IMR-90 (cell line): ENCODE results near the gene CDKAL1. TPM values are rescaled to one million over a fixed set of nuclear protein-coding genes. Genes with fewer than 3 reads are reported as not detected.

Source experiments
- ATAC-seq: fragments of 200-7000 bp; cut with Tn5 transposase; 2 replicates; pipeline ENCODE4 v1.9.1; 2020; ENCODE audit warnings: low read depth, mild to moderate bottlenecking, moderate library complexity
- BruUV-seq: library from RNA; stranded (reverse); fragments of 400-500 nt; replicated peaks from 2 replicates; lab custom pipeline; 2021; lab: Mats Ljungman, UMichigan
- CTCF ChIA-PET: fragments of 300-600 bp; formaldehyde crosslinking; extraction: SDS; loops from one replicate; lab custom pipeline; 2021; ENCODE audit warnings: antibody characterized with exemption; lab: Yijun Ruan, JAX
- POLR2A ChIA-PET: fragments of 300-600 bp; sonication (Branson Sonifier 250); formaldehyde crosslinking; loops from one replicate; lab custom pipeline; 2022; ENCODE audit warnings: antibody characterized with exemption; ENCODE audit not compliant: unreplicated experiment; lab: Charles Lee
- DNase-seq: peaks from one replicate; pipeline ENCODE4 v3.0.0; 2013
- H2AFZ ChIP-seq: replicated peaks from 2 replicates; pipeline ENCODE3; 2013; ENCODE audit warnings: low read length, mild to moderate bottlenecking; ENCODE audit not compliant: poor library complexity
- H2AK5ac ChIP-seq: 2 replicates; pipeline ENCODE4 v1.6.1; 2013; ENCODE audit warnings: low read depth, low read length, inconsistent platforms
- H2AK9ac ChIP-seq: replicated peaks from 2 replicates; pipeline ENCODE3; 2013; ENCODE audit warnings: mild to moderate bottlenecking, low read depth, low read length, moderate library complexity; ENCODE audit not compliant: poor library complexity
- H2BK120ac ChIP-seq: 2 replicates; pipeline ENCODE4 v1.6.1; 2013; ENCODE audit warnings: low read depth, low read length, inconsistent platforms
- H2BK15ac ChIP-seq: 3 replicates; pipeline ENCODE4 v1.6.1; 2013; ENCODE audit warnings: low read depth, low read length, inconsistent platforms
- H2BK20ac ChIP-seq: 2 replicates; pipeline ENCODE4 v1.6.1; 2013; ENCODE audit warnings: low read depth, mild to moderate bottlenecking, inconsistent platforms, low read length, moderate library complexity
- H2BK5ac ChIP-seq: 2 replicates; pipeline ENCODE4 v1.6.1; 2013; ENCODE audit warnings: mild to moderate bottlenecking, low read depth, low read length, inconsistent platforms; ENCODE audit not compliant: poor library complexity, severe bottlenecking
- H3K14ac ChIP-seq: replicated peaks from 2 replicates; pipeline ENCODE4 v1.6.1; 2013; ENCODE audit warnings: low read depth, low read length, inconsistent platforms
- H3K18ac ChIP-seq: 2 replicates; pipeline ENCODE4 v1.6.1; 2013; ENCODE audit warnings: low read depth, low read length, control low read depth
- H3K23ac ChIP-seq: 2 replicates; pipeline ENCODE4 v1.6.1; 2013; ENCODE audit warnings: low read depth, low read length, inconsistent platforms
- H3K27ac ChIP-seq: 2 replicates; pipeline ENCODE4 v1.5.1; 2013; ENCODE audit warnings: mild to moderate bottlenecking, control low read depth, low read length; ENCODE audit not compliant: insufficient read depth
- H3K27me3 ChIP-seq: 2 replicates; pipeline ENCODE4 v1.6.1; 2013; ENCODE audit warnings: low read length; ENCODE audit not compliant: control insufficient read depth, insufficient read depth
- H3K36me3 ChIP-seq: 2 replicates; pipeline ENCODE4 v1.6.1; 2013; ENCODE audit warnings: low read length, mixed read lengths; ENCODE audit not compliant: control insufficient read depth, insufficient read depth
- H3K4ac ChIP-seq: 2 replicates; pipeline ENCODE4 v1.6.1; 2013; ENCODE audit warnings: low read depth, low read length, inconsistent platforms
- H3K4me1 ChIP-seq: 2 replicates; pipeline ENCODE4 v1.6.1; 2013; ENCODE audit warnings: low read length, mixed read lengths; ENCODE audit not compliant: control insufficient read depth, insufficient read depth
- H3K4me2 ChIP-seq: 2 replicates; pipeline ENCODE4 v1.6.1; 2013; ENCODE audit warnings: low read depth, mild to moderate bottlenecking, control low read depth, low read length, moderate library complexity
- H3K4me3 ChIP-seq: 2 replicates; pipeline ENCODE4 v1.5.1; 2013; ENCODE audit warnings: low read depth, mild to moderate bottlenecking, control low read depth, low read length, moderate library complexity; ENCODE audit not compliant: insufficient read depth
- H3K56ac ChIP-seq: 2 replicates; pipeline ENCODE4 v1.6.1; 2013; ENCODE audit warnings: low read length, inconsistent platforms; ENCODE audit not compliant: insufficient read depth; ENCODE audit errors: extremely low read depth
- H3K79me1 ChIP-seq, 2 experiments: 2 replicates each; pipeline ENCODE4 v1.6.1; 2013; ENCODE audit warnings: low read length in 2 of 2, inconsistent platforms in 1 of 2, low read depth in 1 of 2
- H3K9ac ChIP-seq: 2 replicates; pipeline ENCODE4 v1.6.1; 2013; ENCODE audit warnings: low read depth, low read length, control low read depth
- H3K9me1 ChIP-seq: 2 replicates; pipeline ENCODE4 v1.6.1; 2013; ENCODE audit warnings: low read length, inconsistent platforms; ENCODE audit not compliant: insufficient read depth
- H3K9me3 ChIP-seq: 2 replicates; pipeline ENCODE4 v1.6.1; 2013; ENCODE audit warnings: low read length; ENCODE audit not compliant: control insufficient read depth, insufficient read depth
- H4K20me1 ChIP-seq: 2 replicates; pipeline ENCODE4 v1.6.1; 2013; ENCODE audit warnings: low read length, inconsistent platforms; ENCODE audit not compliant: insufficient read depth
- H4K5ac ChIP-seq: 2 replicates; pipeline ENCODE4 v1.6.1; 2013; ENCODE audit warnings: mild to moderate bottlenecking, low read depth, low read length, control low read depth
- H4K8ac ChIP-seq, 2 experiments: 2 replicates each; pipeline ENCODE4 v1.6.1; 2013; ENCODE audit warnings: low read depth in 2 of 2, low read length in 2 of 2, control low read depth in 1 of 2, inconsistent platforms in 1 of 2
- H4K91ac ChIP-seq: 2 replicates; pipeline ENCODE4 v1.6.1; 2013; ENCODE audit warnings: low read depth, low read length, inconsistent platforms; ENCODE audit not compliant: insufficient read depth
- CEBPB ChIP-seq: IDR thresholded peaks from 2 replicates; pipeline ENCODE4 v1.6.1; 2012; ENCODE audit warnings: low read depth, low read length, improper control_type of control experiment
- ELK1 ChIP-seq: fragments of 150-350 bp; IDR thresholded peaks from 2 replicates; pipeline ENCODE4 v1.6.1; 2016; ENCODE audit warnings: low read depth, mild to moderate bottlenecking, low read length, moderate library complexity, borderline replicate concordance
- MAFK ChIP-seq: IDR thresholded peaks from 2 replicates; pipeline ENCODE4 v1.6.1; 2012; ENCODE audit warnings: low read depth, low read length, improper control_type of control experiment
- RAD21 ChIP-seq: IDR thresholded peaks from 2 replicates; pipeline ENCODE4 v1.6.1; 2012; ENCODE audit warnings: low read length, improper control_type of control experiment
- dilution Hi-C: fragments of 300-500 bp; cut with HindIII; formaldehyde crosslinking; loops from one replicate; pipeline ENCODE4 v1.14.3; 2018; ENCODE audit warnings: low sequenced_read_pairs; ENCODE audit not compliant: unreplicated experiment
- in situ Hi-C: fragments of 300-500 bp; cut with MboI; formaldehyde crosslinking; loops from 3 replicates; pipeline ENCODE4 v1.14.3; 2019; ENCODE audit warnings: low sequenced_read_pairs, inconsistent platforms, mixed read lengths
- intact Hi-C: fragments of 100-400 bp; cut with micrococcal nuclease; formaldehyde crosslinking; loops from 2 replicates; pipeline ENCODE4 v1.10.0; 2022
- polyA plus RNA-seq, 3 experiments: library from polyadenylated mRNA; depleted of rRNA; stranded (reverse); fragments of >200 nt; gene quantifications; 2 replicates each; pipeline ENCODE4 v1.2.3, GENCODE V29; 2012; ENCODE audit warnings: low replicate concordance in 1 of 3
- total RNA-seq: library from RNA; depleted of rRNA; stranded (reverse); fragments of >200 nt; gene quantifications from 2 replicates; pipeline ENCODE4 v1.2.3, GENCODE V29; 2012

Gene CDKAL1
- total and polyA plus RNA-seq, 2 of the 4 experiments (the other 2 are of a cell fraction): 3.7 to 13.1 TPM

- ChIA-PET CTCF (no interaction called here), POLR2A (no interaction called here)
- no peak overlapping the region for H3K56ac ChIP-seq
- no peak overlapping the region for H3K23ac ChIP-seq
- ATAC-seq (no peak), DNase-seq (no peak)
- no peak overlapping the region for H2AFZ ChIP-seq
- no peak overlapping the region for H2AK9ac ChIP-seq
- no peaks in the 10 kb centered on the region for H3K4me1 ChIP-seq
- H2BK20ac ChIP-seq: no peak overlapping the region
- H4K91ac ChIP-seq: no peak overlapping the region
- no peak overlapping the region for H2BK120ac ChIP-seq
- H3K9me1 ChIP-seq: no peaks in the 10 kb centered on the region; the same call in 1 of the 2 replicates
- no peak overlapping the region for H3K4ac ChIP-seq
- no peaks in the 10 kb centered on the region for H3K9me3 ChIP-seq
- H2BK15ac ChIP-seq: no peak overlapping the region
- H3K4me2 ChIP-seq: no peak overlapping the region
- H3K14ac ChIP-seq: no peak overlapping the region
- no peak overlapping the region for H2AK5ac ChIP-seq
- in situ Hi-C loops (no loop called here), dilution Hi-C loops (no loop called here), intact Hi-C loops (no loop called here)
- H3K79me1 ChIP-seq: no peaks in the 10 kb centered on the region
- no peak overlapping the region for H2BK5ac ChIP-seq
- H3K27me3 ChIP-seq: no peaks in the 10 kb centered on the region
- no peak overlapping the region for H3K27ac ChIP-seq
- H4K5ac ChIP-seq: no peak overlapping the region
- H3K9ac ChIP-seq: no peak overlapping the region
- TF ChIP-seq ELK1 (no peak), MAFK (no peak), RAD21 (no peak), CEBPB (no peak)
- H4K20me1 ChIP-seq: no peaks in the 10 kb centered on the region
- no peak overlapping the region for H3K4me3 ChIP-seq
- H3K18ac ChIP-seq: no peak overlapping the region
- H3K36me3 ChIP-seq: no peaks in the 10 kb centered on the region; the same call in 1 of the 2 replicates
- no peak overlapping the region for H4K8ac ChIP-seq
- no TSS peak for BruUV-seq
These were observed 547.8 kb downstream of the CDKAL1 start for GRCh38 chr6:21082091-21082490.
